HEK293 (cell line): Measurements from ENCODE around the gene CHCHD6.

ENCODE experiments used
- CTCF ChIA-PET: fragments of 350-600 bp; formaldehyde crosslinking; extraction: SDS; loops from one replicate; lab custom pipeline; 2021; ENCODE audit warnings: antibody characterized with exemption; lab: Yijun Ruan, JAX
- POLR2A ChIA-PET: fragments of 300-600 bp; formaldehyde crosslinking; extraction: SDS; loops from one replicate; lab custom pipeline; 2020; ENCODE audit warnings: antibody characterized with exemption, inconsistent platforms; lab: Yijun Ruan, JAX
- H3K27ac ChIP-seq: fragments of 200-500 bp; sonication (Bioruptor generic); 2 replicates; pipeline ENCODE4 v1.5.1; 2014; ENCODE audit warnings: low read depth, low read length, control low read depth, inconsistent platforms; ENCODE audit errors: extremely low read depth
- H3K36me3 ChIP-seq, 2 experiments: fragments of 200-500 bp in 1 of 2; sonication (Bioruptor generic) in 1 of 2; 1 replicate in 1 of 2; 2 replicates in 1 of 2; pipeline ENCODE4 v1.5.1; 2014 to 2017; ENCODE audit warnings: inconsistent platforms in 2 of 2, low read length in 2 of 2; ENCODE audit not compliant: control insufficient read depth in 2 of 2, insufficient read depth in 1 of 2
- H3K4me1 ChIP-seq: fragments of 200-500 bp; sonication (Bioruptor generic); 2 replicates; pipeline ENCODE4 v1.5.1; 2014; ENCODE audit warnings: mild to moderate bottlenecking, low read length, inconsistent platforms; ENCODE audit not compliant: control insufficient read depth, insufficient read depth
- H3K4me3 ChIP-seq: 2 replicates; pipeline ENCODE4 v1.5.1; 2011; ENCODE audit warnings: low read depth, mild to moderate bottlenecking, control low read depth, low read length, moderate library complexity
- H3K9me3 ChIP-seq: fragments of 200-500 bp; sonication (Bioruptor generic); 2 replicates; pipeline ENCODE4 v1.5.1; 2014; ENCODE audit warnings: low read depth, low read length, inconsistent platforms; ENCODE audit not compliant: control insufficient read depth, insufficient read depth
- EGR2 ChIP-seq: fragments of 450-650 bp; formaldehyde crosslinking; IDR thresholded peaks from 2 replicates; pipeline ENCODE4 v1.5.1; 2016; ENCODE audit warnings: low read depth, missing biosample characterization, missing genetic modification characterization
- FEZF1 ChIP-seq: fragments of 450-650 bp; formaldehyde crosslinking; IDR thresholded peaks from 2 replicates; pipeline ENCODE4 v1.5.1; 2016; ENCODE audit warnings: missing biosample characterization, missing genetic modification characterization
- HOXC10 ChIP-seq: sonication (generic); formaldehyde crosslinking; IDR thresholded peaks from 2 replicates; pipeline ENCODE4 v1.8.1; 2023; ENCODE audit warnings: mild to moderate bottlenecking, missing genetic modification reagents
- KLF1 ChIP-seq: fragments of 450-650 bp; formaldehyde crosslinking; IDR thresholded peaks from 2 replicates; pipeline ENCODE4 v1.5.1; 2016; ENCODE audit warnings: missing biosample characterization, missing genetic modification characterization
- KLF9 ChIP-seq: fragments of 450-650 bp; formaldehyde crosslinking; IDR thresholded peaks from 2 replicates; pipeline ENCODE4 v1.5.1; 2016; ENCODE audit warnings: missing biosample characterization, missing genetic modification characterization, low read depth
- MYNN ChIP-seq: fragments of 450-650 bp; formaldehyde crosslinking; IDR thresholded peaks from 2 replicates; pipeline ENCODE4 v1.5.1; 2016; ENCODE audit warnings: missing biosample characterization, missing genetic modification characterization, borderline replicate concordance
- SETDB1 ChIP-seq: IDR thresholded peaks from one replicate; pipeline ENCODE4 v1.6.1; 2017; ENCODE audit warnings: mild to moderate bottlenecking, low read length, moderate library complexity, mixed read lengths; ENCODE audit not compliant: insufficient read length
- SP2 ChIP-seq: fragments of 450-650 bp; formaldehyde crosslinking; IDR thresholded peaks from 2 replicates; pipeline ENCODE4 v1.5.1; 2016; ENCODE audit warnings: missing biosample characterization, missing genetic modification characterization
- TRIM28 ChIP-seq: IDR thresholded peaks from 2 replicates; pipeline ENCODE4 v1.6.1; 2011; ENCODE audit warnings: low read length, control low read depth, borderline replicate concordance
- ZBTB17 ChIP-seq: fragments of 450-650 bp; formaldehyde crosslinking; IDR thresholded peaks from 2 replicates; pipeline ENCODE4 v1.5.1; 2016; ENCODE audit warnings: missing biosample characterization, missing genetic modification characterization
- ZBTB48 ChIP-seq: fragments of 450-650 bp; formaldehyde crosslinking; IDR thresholded peaks from 2 replicates; pipeline ENCODE4 v1.5.1; 2016; ENCODE audit warnings: missing biosample characterization, missing genetic modification characterization
- ZNF10 ChIP-seq: fragments of 450-650 bp; formaldehyde crosslinking; IDR thresholded peaks from 2 replicates; pipeline ENCODE4 v1.5.1; 2017; ENCODE audit warnings: missing biosample characterization, missing genetic modification characterization
- ZNF184 ChIP-seq: fragments of 450-650 bp; IDR thresholded peaks from 2 replicates; pipeline ENCODE4 v1.5.1; 2018; ENCODE audit warnings: missing biosample characterization, mild to moderate bottlenecking, missing genetic modification characterization
- ZNF24 ChIP-seq: fragments of 450-650 bp; formaldehyde crosslinking; IDR thresholded peaks from 2 replicates; pipeline ENCODE4 v1.5.1; 2016; ENCODE audit warnings: missing biosample characterization, missing genetic modification characterization
- ZNF37A ChIP-seq: fragments of 450-650 bp; IDR thresholded peaks from 2 replicates; pipeline ENCODE4 v1.5.1; 2018; ENCODE audit warnings: missing biosample characterization, missing genetic modification characterization
- ZNF549 ChIP-seq: fragments of 450-650 bp; IDR thresholded peaks from 2 replicates; pipeline ENCODE4 v1.5.1; 2018; ENCODE audit warnings: missing biosample characterization, missing genetic modification characterization, mild to moderate bottlenecking, inconsistent platforms, moderate library complexity
- ZNF621 ChIP-seq: fragments of 450-650 bp; formaldehyde crosslinking; IDR thresholded peaks from 2 replicates; pipeline ENCODE4 v1.5.1; 2017; ENCODE audit warnings: missing biosample characterization, missing genetic modification characterization
- ZNF658 ChIP-seq: fragments of 450-650 bp; formaldehyde crosslinking; IDR thresholded peaks from 2 replicates; pipeline ENCODE4; 2016; ENCODE audit warnings: missing biosample characterization, missing genetic modification characterization
- ZNF664 ChIP-seq: fragments of 450-650 bp; formaldehyde crosslinking; IDR thresholded peaks from 2 replicates; pipeline ENCODE4 v1.5.1; 2016; ENCODE audit warnings: missing biosample characterization, missing genetic modification characterization
- ZNF670 ChIP-seq: fragments of 450-650 bp; formaldehyde crosslinking; IDR thresholded peaks from 2 replicates; pipeline ENCODE4 v1.5.1; 2016; ENCODE audit warnings: missing biosample characterization, missing genetic modification characterization, low read depth
- ZNF747 ChIP-seq: fragments of 450-650 bp; formaldehyde crosslinking; IDR thresholded peaks from 2 replicates; pipeline ENCODE4 v1.5.1; 2016; ENCODE audit warnings: missing biosample characterization, missing genetic modification characterization
- ZNF76 ChIP-seq: fragments of 450-650 bp; formaldehyde crosslinking; IDR thresholded peaks from 2 replicates; pipeline ENCODE4; 2016; ENCODE audit warnings: low read depth, missing biosample characterization, missing genetic modification characterization, borderline replicate concordance
- ZNF776 ChIP-seq: fragments of 450-650 bp; formaldehyde crosslinking; IDR thresholded peaks from 2 replicates; pipeline ENCODE4 v1.5.0; 2017; ENCODE audit warnings: missing biosample characterization, missing genetic modification characterization, borderline replicate concordance
- ZNF830 ChIP-seq: fragments of 450-650 bp; IDR thresholded peaks from 2 replicates; pipeline ENCODE4 v1.5.0; 2018; ENCODE audit warnings: missing biosample characterization, missing genetic modification characterization, low read depth, mild to moderate bottlenecking, moderate library complexity
- TF ChIP-seq, protein P1 (sequence below): sonication (generic); formaldehyde crosslinking; IDR thresholded peaks from 2 replicates; pipeline ENCODE4 v1.8.1; 2022; ENCODE audit warnings: mild to moderate bottlenecking, moderate library complexity, missing genetic modification reagents
- TF ChIP-seq, protein P2 (sequence below): IDR thresholded peaks from 2 replicates; pipeline ENCODE4 v1.6.1; 2011; ENCODE audit warnings: mild to moderate bottlenecking, low read depth, low read length, borderline replicate concordance
- TF ChIP-seq, protein P3 (sequence below): fragments of 450-650 bp; formaldehyde crosslinking; optimal IDR thresholded peaks from 2 replicates; pipeline ENCODE3; 2016; ENCODE audit warnings: missing biosample characterization, mild to moderate bottlenecking, missing genetic modification characterization

Gene CHCHD6

DNA sequence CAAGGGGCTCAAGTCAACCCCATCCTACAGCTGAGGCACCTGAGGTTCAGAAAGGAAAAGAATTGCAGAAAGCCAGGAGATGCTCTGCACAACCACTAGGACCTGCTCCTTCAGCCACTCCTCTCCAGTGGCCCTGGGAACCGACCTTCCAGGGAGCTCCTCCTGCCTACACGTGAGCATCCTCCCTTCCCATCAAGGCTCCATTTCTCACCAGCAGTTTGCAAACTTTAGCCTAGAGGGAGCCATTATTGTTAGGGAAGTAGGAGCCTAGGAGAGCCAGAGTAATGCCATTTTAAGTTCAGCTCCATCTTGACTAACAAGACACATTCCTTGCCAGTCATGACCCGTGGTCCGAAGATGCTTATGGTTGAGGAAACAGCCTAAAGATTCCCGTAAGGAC, 11.2 kb upstream of the CHCHD6 start:
- Histone ChIP-seq H3K4me3 (no peak overlapping the region), H3K36me3 (no peaks in the 10 kb centered on the region), H3K27ac (no peak overlapping the region), H3K9me3 (no peaks in the 10 kb centered on the region), H3K4me1 (no peaks in the 10 kb centered on the region)
- POLR2A ChIA-PET, result no interaction called here
- TF ChIP-seq ZNF37A (tag by site-specific recombination) (no peak), HOXC10 (CRISPR knock-in tag) (no peak), ZBTB17 (tag by site-specific recombination) (no peak)
- CTCF ChIA-PET, result interaction anchor here (0.6 to 2.0 kb wide), 2 partner anchors 14 to 1345 kb away, joined by 3 to 6 read pairs; no protein-coding TSS in a partner anchor

DNA sequence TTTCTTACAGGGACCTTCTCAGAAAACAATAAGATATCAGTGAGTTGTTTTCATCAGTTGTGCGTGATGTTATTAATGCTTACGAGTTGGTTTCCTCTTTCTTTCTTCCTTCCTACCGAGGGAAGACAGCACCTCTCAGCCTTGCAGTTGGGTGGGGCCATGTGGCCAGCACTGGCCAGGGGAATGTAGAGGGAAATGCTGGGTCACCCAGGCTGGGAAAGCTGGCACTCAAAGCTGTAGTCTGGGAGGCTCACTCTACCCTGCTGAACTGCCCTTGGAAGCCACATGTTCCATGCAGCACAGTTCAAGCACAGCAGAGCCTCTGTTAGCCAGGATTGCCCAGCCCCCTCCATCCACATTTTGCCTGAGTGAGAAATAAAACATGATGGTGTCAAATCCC, 10.1 kb upstream of the CHCHD6 start:
- CTCF ChIA-PET, result no interaction called here
- Histone ChIP-seq H3K4me1 (no peaks in the 10 kb centered on the region), H3K9me3 (no peaks in the 10 kb centered on the region), H3K27ac (no peak overlapping the region), H3K4me3 (no peak overlapping the region), H3K36me3 (no peaks in the 10 kb centered on the region)
- TF ChIP-seq ZNF830 (no peak), TRIM28 (no peak), EGR2 (tag by site-specific recombination) (no peak), ZNF776 (no peak), ZNF664 (no peak)
- POLR2A ChIA-PET, result no interaction called here

DNA sequence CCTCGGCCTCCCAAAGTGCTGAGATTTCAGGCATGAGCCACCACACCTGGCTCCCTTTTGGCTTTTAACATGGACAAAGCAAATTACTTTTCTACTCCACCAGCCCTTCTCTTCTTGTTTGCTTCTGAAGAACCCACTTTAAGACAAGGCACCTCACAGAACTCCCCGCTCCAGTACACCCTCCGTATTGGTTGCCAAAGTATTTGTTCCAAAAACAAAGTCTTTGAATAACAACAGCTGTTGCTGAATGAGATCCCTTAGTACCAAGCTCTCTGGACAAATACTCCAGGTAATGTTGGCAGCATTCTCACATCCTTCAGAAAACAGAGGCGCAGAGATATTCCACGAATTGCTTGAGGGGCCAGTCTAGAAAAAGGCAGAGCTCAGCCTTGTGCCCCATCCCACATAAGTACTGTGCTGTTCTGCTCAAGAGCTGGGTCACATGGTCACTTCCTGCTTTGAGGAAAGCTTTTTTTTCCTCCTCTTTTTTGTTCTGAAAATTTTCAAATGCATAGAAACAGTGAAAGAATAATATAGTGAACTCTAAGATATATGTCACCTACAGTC, 7.3 kb upstream of the CHCHD6 start:
- no peak for TF ChIP-seq ZBTB48 (tag by site-specific recombination)

DNA sequence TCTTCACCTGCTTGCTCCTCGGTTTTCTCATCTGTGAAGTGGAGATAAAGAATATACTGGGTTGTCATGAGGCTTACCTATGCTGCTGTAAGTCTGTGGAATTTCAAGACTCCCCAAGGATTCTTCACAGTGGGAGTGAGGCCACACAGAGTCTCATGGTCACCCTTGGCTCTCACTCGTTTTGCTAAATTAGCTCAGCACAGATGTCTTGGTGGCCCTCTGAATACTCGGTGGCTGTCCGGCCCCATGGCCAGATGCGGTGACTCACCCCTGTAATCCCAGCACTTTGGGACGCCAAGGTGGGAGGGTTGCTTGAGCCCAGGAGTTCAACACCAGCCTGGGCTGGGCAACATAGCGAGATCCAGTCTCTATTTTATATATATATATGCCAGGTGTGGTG, 5.0 kb upstream of the CHCHD6 start:
- H3K27ac ChIP-seq, result no peak overlapping the region
- no peaks in the 10 kb centered on the region for H3K9me3 ChIP-seq
- no peak for TF ChIP-seq KLF9 (tag by site-specific recombination)
- no peak for TF ChIP-seq SETDB1
- TF ChIP-seq SP2 (tag by site-specific recombination), result no peak
- TF ChIP-seq, protein P1, sequence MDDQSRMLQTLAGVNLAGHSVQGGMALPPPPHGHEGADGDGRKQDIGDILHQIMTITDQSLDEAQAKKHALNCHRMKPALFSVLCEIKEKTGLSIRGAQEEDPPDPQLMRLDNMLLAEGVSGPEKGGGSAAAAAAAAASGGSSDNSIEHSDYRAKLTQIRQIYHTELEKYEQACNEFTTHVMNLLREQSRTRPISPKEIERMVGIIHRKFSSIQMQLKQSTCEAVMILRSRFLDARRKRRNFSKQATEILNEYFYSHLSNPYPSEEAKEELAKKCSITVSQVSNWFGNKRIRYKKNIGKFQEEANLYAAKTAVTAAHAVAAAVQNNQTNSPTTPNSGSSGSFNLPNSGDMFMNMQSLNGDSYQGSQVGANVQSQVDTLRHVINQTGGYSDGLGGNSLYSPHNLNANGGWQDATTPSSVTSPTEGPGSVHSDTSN (CRISPR knock-in tag), result no peak
- TF ChIP-seq KLF1, result no peak
- no peak for TF ChIP-seq ZNF10 (tag by site-specific recombination)
- no peak for TF ChIP-seq ZNF670 (tag by site-specific recombination)
- TF ChIP-seq ZNF658 (tag by site-specific recombination), result no peak
- no peak for TF ChIP-seq ZNF549
- TF ChIP-seq FEZF1 (tag by site-specific recombination), result no peak
- TF ChIP-seq ZNF621, result no peak
- no peak for TF ChIP-seq ZNF747 (tag by site-specific recombination)
- TF ChIP-seq MYNN, result no peak
- TF ChIP-seq ZNF184 (tag by site-specific recombination), result no peak
- no peak for TF ChIP-seq ZNF24 (tag by site-specific recombination)
- TF ChIP-seq, protein P2, sequence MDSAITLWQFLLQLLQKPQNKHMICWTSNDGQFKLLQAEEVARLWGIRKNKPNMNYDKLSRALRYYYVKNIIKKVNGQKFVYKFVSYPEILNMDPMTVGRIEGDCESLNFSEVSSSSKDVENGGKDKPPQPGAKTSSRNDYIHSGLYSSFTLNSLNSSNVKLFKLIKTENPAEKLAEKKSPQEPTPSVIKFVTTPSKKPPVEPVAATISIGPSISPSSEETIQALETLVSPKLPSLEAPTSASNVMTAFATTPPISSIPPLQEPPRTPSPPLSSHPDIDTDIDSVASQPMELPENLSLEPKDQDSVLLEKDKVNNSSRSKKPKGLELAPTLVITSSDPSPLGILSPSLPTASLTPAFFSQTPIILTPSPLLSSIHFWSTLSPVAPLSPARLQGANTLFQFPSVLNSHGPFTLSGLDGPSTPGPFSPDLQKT, result no peak
- no peak for TF ChIP-seq ZBTB17 (tag by site-specific recombination)
- TF ChIP-seq ZNF76, result no peak
- TF ChIP-seq, protein P3, sequence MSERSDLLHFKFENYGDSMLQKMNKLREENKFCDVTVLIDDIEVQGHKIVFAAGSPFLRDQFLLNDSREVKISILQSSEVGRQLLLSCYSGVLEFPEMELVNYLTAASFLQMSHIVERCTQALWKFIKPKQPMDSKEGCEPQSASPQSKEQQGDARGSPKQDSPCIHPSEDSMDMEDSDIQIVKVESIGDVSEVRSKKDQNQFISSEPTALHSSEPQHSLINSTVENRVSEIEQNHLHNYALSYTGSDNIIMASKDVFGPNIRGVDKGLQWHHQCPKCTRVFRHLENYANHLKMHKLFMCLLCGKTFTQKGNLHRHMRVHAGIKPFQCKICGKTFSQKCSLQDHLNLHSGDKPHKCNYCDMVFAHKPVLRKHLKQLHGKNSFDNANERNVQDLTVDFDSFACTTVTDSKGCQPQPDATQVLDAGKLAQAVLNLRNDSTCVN, result no peak
- CTCF ChIA-PET, result no interaction called here
- POLR2A ChIA-PET, result no interaction called here
- H3K4me3 ChIP-seq, result no peak overlapping the region
- no peaks in the 10 kb centered on the region for H3K4me1 ChIP-seq
- no peaks in the 10 kb centered on the region for H3K36me3 ChIP-seq

More for the DNA sequence above, 7.3 kb upstream of the CHCHD6 start:
- no peaks in the 10 kb centered on the region for H3K4me1 ChIP-seq
- no peaks in the 10 kb centered on the region for H3K9me3 ChIP-seq
- H3K27ac ChIP-seq, result no peak overlapping the region
- CTCF ChIA-PET, result no interaction called here
- no peaks in the 10 kb centered on the region for H3K36me3 ChIP-seq
- no peak overlapping the region for H3K4me3 ChIP-seq
- POLR2A ChIA-PET, result no interaction called here
